Glomerular visceral epithelial cell (primary cell): ENCODE data around the gene ARAP3.
"Not testable (repeated sequence)": the region's sequence is repeated elsewhere in the genome, so short reads cannot be mapped to it uniquely, and the experiment has no call there.

Source experiments
- DNase-seq: peaks from one replicate; pipeline ENCODE4 v3.0.0-alpha.2; 2016; ENCODE audit errors: extremely low spot score

The ARAP3 gene

GRCh38 chr5:141681695-141682641 lies at the start of gene ARAP3:
Gene ARAP3, minus strand, starts transcription at chr5:141682230. Its CDS starts 1,744 bp downstream, at chr5:141680486.
- peak; percentile 79 for DNase-seq

GRCh38 chr5:141729387-141730006 lies 47.5 kb upstream of the ARAP3 start:
- no peak for DNase-seq

- no peak for DNase-seq
Measured at GRCh38 chr5:141725891-141726290, 43.9 kb upstream of the ARAP3 start.

- DNase-seq = not testable (repeated sequence)
Measured at GRCh38 chr5:141725174-141725573, 43.1 kb upstream of the ARAP3 start.

- DNase-seq = no peak
Measured at GRCh38 chr5:141722266-141722665, 40.2 kb upstream of the ARAP3 start.

GRCh38 chr5:141717043-141717442 lies 35.0 kb upstream of the ARAP3 start:
- DNase-seq = no peak

GRCh38 chr5:141716468-141716867 lies 34.4 kb upstream of the ARAP3 start:
- no peak for DNase-seq

- no peak for DNase-seq
Measured at GRCh38 chr5:141716009-141716408, 34.0 kb upstream of the ARAP3 start.

GRCh38 chr5:141715346-141715905 lies 33.4 kb upstream of the ARAP3 start:
- DNase-seq = no peak

- DNase-seq = no peak
Measured at GRCh38 chr5:141714542-141715310, 32.7 kb upstream of the ARAP3 start.

GRCh38 chr5:141713616-141714309 lies 31.7 kb upstream of the ARAP3 start:
- peak; percentile 22 for DNase-seq

- no peak for DNase-seq
Measured at GRCh38 chr5:141711687-141712086, 29.7 kb upstream of the ARAP3 start.

- DNase-seq = no peak
Measured at GRCh38 chr5:141709699-141710267, 27.8 kb upstream of the ARAP3 start.

GRCh38 chr5:141708016-141708415 lies 26.0 kb upstream of the ARAP3 start:
- DNase-seq = no peak

GRCh38 chr5:141707510-141707909 lies 25.5 kb upstream of the ARAP3 start:
- no peak for DNase-seq

GRCh38 chr5:141706121-141706520 lies 24.1 kb upstream of the ARAP3 start:
- no peak for DNase-seq

- no peak for DNase-seq
Measured at GRCh38 chr5:141705469-141705868, 23.4 kb upstream of the ARAP3 start.

GRCh38 chr5:141704782-141705297 lies 22.8 kb upstream of the ARAP3 start:
- no peak for DNase-seq

- DNase-seq = no peak
Measured at GRCh38 chr5:141703133-141703561, 21.1 kb upstream of the ARAP3 start.

GRCh38 chr5:141701360-141702119 lies 19.5 kb upstream of the ARAP3 start:
- no peak for DNase-seq
